ENCODE measurements around the gene XPNPEP3. TPM values are rescaled to one million over a fixed set of nuclear protein-coding genes. Genes with fewer than 3 reads are reported as not detected.

Gene XPNPEP3
- total and polyA plus RNA-seq, 3 experiments from 2014 or later, result 9.1 to 19.6 (median 18.7) TPM

DNA sequence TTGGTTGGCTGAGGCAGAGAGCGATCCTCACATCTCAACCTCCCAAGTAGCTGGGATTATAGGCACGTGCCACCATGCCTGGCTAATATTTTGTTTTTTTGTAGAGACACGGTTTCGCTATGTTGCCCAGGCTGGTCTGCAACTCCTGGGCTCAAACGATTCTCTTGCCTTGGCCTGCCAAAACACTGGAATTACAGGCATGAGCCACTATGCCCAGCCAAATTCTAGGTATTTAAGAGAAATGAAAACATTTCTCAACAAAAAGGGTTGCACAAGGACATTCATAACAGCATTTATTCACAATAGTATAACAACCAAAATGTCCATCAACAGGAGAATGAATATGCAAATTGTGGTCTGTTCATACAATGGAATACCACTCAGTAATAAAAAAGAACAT lies 62.5 kb downstream of the XPNPEP3 start:
- no peak overlapping the region for H3K27ac Mint-ChIP-seq
- Histone ChIP-seq H3K4me1 (ENCODE audit: insufficient read depth, low read length) (peaks cover 4% of the 10 kb centered on the region), H3K27ac (ENCODE audit: low read depth, low read length) (no peak overlapping the region), H3K27me3 (ENCODE audit: insufficient read depth, low read length, poor library complexity, severe bottlenecking) (no peaks in the 10 kb centered on the region), H3K9me3 (ENCODE audit: low read length) (no peaks in the 10 kb centered on the region), H3K36me3 (ENCODE audit: insufficient read depth, low read length) (peaks cover 4% of the 10 kb centered on the region), H3K4me3 (ENCODE audit: low read length) (no peak overlapping the region)
- ChIA-PET CTCF (interaction anchor here (1.0 to 6.1 kb wide), 2 partner anchors 9 to 318 kb away, joined by 3 to 66 read pairs; no protein-coding TSS in a partner anchor), POLR2A (no interaction called here)
- peaks cover 0 to 52% (median 11%) of the 10 kb centered on the region in 3 donors for H3K36me3 Mint-ChIP-seq
- no peaks in the 10 kb centered on the region for H3K9me3 Mint-ChIP-seq
- H3K4me3 Mint-ChIP-seq, result no peak overlapping the region
- H3K27me3 Mint-ChIP-seq, result no peaks in the 10 kb centered on the region
- no peak for DNase-seq
- peaks cover 4 to 5% (median 4%) of the 10 kb centered on the region in 3 donors for H3K4me1 Mint-ChIP-seq

GRCh38 chr22:40920526-40920925 lies 63.6 kb downstream of the XPNPEP3 start:
- H3K27ac Mint-ChIP-seq, result peak overlapping the region in 1 of 8 donors; percentile 29
- no peak overlapping the region for H3K4me3 ChIP-seq (ENCODE audit: low read length)
- no peaks in the 10 kb centered on the region for H3K27me3 Mint-ChIP-seq
- ChIA-PET CTCF (interaction anchor here (1.1 to 6.1 kb wide), 2 partner anchors 189 to 317 kb away, joined by 3 to 66 read pairs; no protein-coding TSS in a partner anchor), POLR2A (no interaction called here)
- H3K4me1 ChIP-seq (ENCODE audit: insufficient read depth, low read length), result peaks cover 4% of the 10 kb centered on the region
- peaks cover 4 to 5% (median 4%) of the 10 kb centered on the region in 3 donors for H3K4me1 Mint-ChIP-seq
- no peak overlapping the region for H3K27ac ChIP-seq (ENCODE audit: low read depth, low read length)
- H3K4me3 Mint-ChIP-seq, result no peak overlapping the region
- H3K9me3 Mint-ChIP-seq, result no peaks in the 10 kb centered on the region
- DNase-seq, result no peak
- peaks cover 11% of the 10 kb centered on the region for H3K36me3 ChIP-seq (ENCODE audit: insufficient read depth, low read length)
- H3K27me3 ChIP-seq (ENCODE audit: insufficient read depth, low read length, poor library complexity, severe bottlenecking), result no peaks in the 10 kb centered on the region
- no peaks in the 10 kb centered on the region for H3K9me3 ChIP-seq (ENCODE audit: low read length)
- peaks cover 0 to 57% (median 11%) of the 10 kb centered on the region in 3 donors for H3K36me3 Mint-ChIP-seq

GRCh38 chr22:40922484-40923303 lies 65.7 kb downstream of the XPNPEP3 start:
- peak overlapping the region in 6 of 7 donors; percentile 0 to 62 (median 20) for H3K4me3 Mint-ChIP-seq
- H3K27ac Mint-ChIP-seq, result peak overlapping the region in 6 of 8 donors; percentile 1 to 88 (median 74)
- ChIA-PET POLR2A (interaction anchor here (0.6 to 1.8 kb wide), 6 partner anchors 29 to 315 kb away, joined by 3 to 17 read pairs (median 8); partner anchors contain the start of genes EP300 and RBX1), CTCF (interaction anchor here (0.7 to 6.1 kb wide), 39 partner anchors 8 to 379 kb away, joined by 3 to 66 read pairs (median 4); partner anchors contain the start of genes EP300, RBX1, XPNPEP3 and ZC3H7B)
- H3K27me3 ChIP-seq (ENCODE audit: insufficient read depth, low read length, poor library complexity, severe bottlenecking), result no peaks in the 10 kb centered on the region
- H3K9me3 Mint-ChIP-seq, result no peaks in the 10 kb centered on the region
- H3K36me3 ChIP-seq (ENCODE audit: insufficient read depth, low read length), result peaks cover 11% of the 10 kb centered on the region
- H3K36me3 Mint-ChIP-seq, result peaks cover 7 to 63% (median 8%) of the 10 kb centered on the region in 3 donors
- no peaks in the 10 kb centered on the region for H3K9me3 ChIP-seq (ENCODE audit: low read length)
- no peak overlapping the region for H3K27ac ChIP-seq (ENCODE audit: low read depth, low read length)
- peaks cover 4% of the 10 kb centered on the region for H3K4me1 ChIP-seq (ENCODE audit: insufficient read depth, low read length)
- H3K27me3 Mint-ChIP-seq, result no peaks in the 10 kb centered on the region
- peaks cover 4 to 5% (median 4%) of the 10 kb centered on the region in 3 donors for H3K4me1 Mint-ChIP-seq
- no peak overlapping the region for H3K4me3 ChIP-seq (ENCODE audit: low read length)
- peak in 2 of 5 donors; percentile 54 to 61 for DNase-seq

GRCh38 chr22:40928657-40929056 lies 71.7 kb downstream of the XPNPEP3 start:
- H3K9me3 ChIP-seq (ENCODE audit: low read length), result no peaks in the 10 kb centered on the region
- Mint-ChIP-seq H3K36me3 (peaks cover 7 to 70% (median 9%) of the 10 kb centered on the region in 3 donors), H3K9me3 (no peaks in the 10 kb centered on the region), H3K27me3 (no peaks in the 10 kb centered on the region), H3K4me1 (no peaks in the 10 kb centered on the region), H3K27ac (no peak overlapping the region), H3K4me3 (no peak overlapping the region)
- DNase-seq, result no peak
- no peaks in the 10 kb centered on the region for H3K4me1 ChIP-seq (ENCODE audit: insufficient read depth, low read length)
- no peak overlapping the region for H3K27ac ChIP-seq (ENCODE audit: low read depth, low read length)
- H3K36me3 ChIP-seq (ENCODE audit: insufficient read depth, low read length), result peaks cover 12% of the 10 kb centered on the region
- H3K4me3 ChIP-seq (ENCODE audit: low read length), result no peak overlapping the region
- no peaks in the 10 kb centered on the region for H3K27me3 ChIP-seq (ENCODE audit: insufficient read depth, low read length, poor library complexity, severe bottlenecking)
- ChIA-PET POLR2A (no interaction called here), CTCF (interaction anchor here (1.0 to 3.0 kb wide), 2 partner anchors 9 to 309 kb away, joined by 3 to 10 read pairs; no protein-coding TSS in a partner anchor)

DNA sequence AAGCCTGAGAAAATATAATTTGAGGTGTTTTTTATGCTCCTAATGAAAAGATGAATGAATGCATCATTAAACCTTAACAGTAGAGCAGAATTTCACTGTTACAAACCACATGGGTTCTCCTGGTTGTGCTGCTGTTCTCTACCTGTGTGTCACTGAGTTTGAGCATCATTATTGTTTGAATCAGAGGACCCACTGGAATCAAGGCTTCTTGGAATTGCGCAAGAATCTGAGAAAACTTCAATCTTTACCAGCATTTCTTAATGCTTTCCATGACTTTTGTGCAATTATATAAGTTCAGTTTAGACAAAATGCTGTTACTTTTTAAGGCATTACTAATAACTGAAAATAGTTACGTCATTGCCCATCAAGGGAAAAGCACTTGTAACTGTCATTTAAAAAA lies 75.4 kb downstream of the XPNPEP3 start:
- H3K27ac ChIP-seq (ENCODE audit: low read depth, low read length), result no peak overlapping the region
- Mint-ChIP-seq H3K4me1 (no peaks in the 10 kb centered on the region), H3K36me3 (peaks cover 0 to 41% (median 4%) of the 10 kb centered on the region in 3 donors), H3K4me3 (no peak overlapping the region), H3K27ac (no peak overlapping the region), H3K9me3 (no peaks in the 10 kb centered on the region), H3K27me3 (no peaks in the 10 kb centered on the region)
- ChIA-PET CTCF (interaction anchor here (1.7 kb wide), 1 partner anchor 305 kb away, joined by 3 read pairs; no protein-coding TSS in a partner anchor), POLR2A (interaction anchor here (0.7 kb wide), 1 partner anchor 1025 kb away, joined by 4 read pairs; no protein-coding TSS in a partner anchor)
- no peaks in the 10 kb centered on the region for H3K4me1 ChIP-seq (ENCODE audit: insufficient read depth, low read length)
- peaks cover 3% of the 10 kb centered on the region for H3K36me3 ChIP-seq (ENCODE audit: insufficient read depth, low read length)
- H3K4me3 ChIP-seq (ENCODE audit: low read length), result no peak overlapping the region
- H3K27me3 ChIP-seq (ENCODE audit: insufficient read depth, low read length, poor library complexity, severe bottlenecking), result no peaks in the 10 kb centered on the region
- DNase-seq, result no peak
- no peaks in the 10 kb centered on the region for H3K9me3 ChIP-seq (ENCODE audit: low read length)

DNA sequence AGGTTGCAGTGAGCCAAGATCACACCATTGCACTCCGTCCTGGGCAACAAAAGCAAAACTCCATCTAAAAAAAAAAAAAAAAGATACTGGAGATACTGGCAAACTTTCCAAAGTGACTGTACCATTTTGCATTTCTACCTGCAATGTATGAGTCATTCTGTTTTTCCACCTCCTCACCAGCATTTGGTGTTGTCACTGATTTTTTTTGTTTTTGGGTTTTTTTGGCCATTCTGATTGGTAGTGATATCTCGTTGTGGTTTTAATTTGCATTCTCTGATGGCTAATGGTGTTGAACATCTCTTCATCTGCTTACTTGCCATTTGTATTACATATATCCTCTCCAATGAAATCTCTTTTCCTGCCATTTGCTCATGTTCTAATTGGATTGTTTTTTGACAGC lies 82.3 kb downstream of the XPNPEP3 start:
- ChIA-PET CTCF (no interaction called here), POLR2A (no interaction called here)
- no peak overlapping the region for H3K4me3 ChIP-seq (ENCODE audit: low read length)
- Mint-ChIP-seq H3K27me3 (no peaks in the 10 kb centered on the region), H3K9me3 (no peaks in the 10 kb centered on the region), H3K4me1 (peaks cover 4 to 6% (median 5%) of the 10 kb centered on the region in 3 donors), H3K4me3 (no peak overlapping the region), H3K27ac (peak overlapping the region in 2 of 8 donors; percentile 8 to 28), H3K36me3 (peaks cover 0 to 2% (median 0%) of the 10 kb centered on the region in 3 donors)
- no peak overlapping the region for H3K27ac ChIP-seq (ENCODE audit: low read depth, low read length)
- no peaks in the 10 kb centered on the region for H3K27me3 ChIP-seq (ENCODE audit: insufficient read depth, low read length, poor library complexity, severe bottlenecking)
- H3K4me1 ChIP-seq (ENCODE audit: insufficient read depth, low read length), result no peaks in the 10 kb centered on the region
- no peaks in the 10 kb centered on the region for H3K36me3 ChIP-seq (ENCODE audit: insufficient read depth, low read length)
- DNase-seq, result no peak
- no peaks in the 10 kb centered on the region for H3K9me3 ChIP-seq (ENCODE audit: low read length)

DNA sequence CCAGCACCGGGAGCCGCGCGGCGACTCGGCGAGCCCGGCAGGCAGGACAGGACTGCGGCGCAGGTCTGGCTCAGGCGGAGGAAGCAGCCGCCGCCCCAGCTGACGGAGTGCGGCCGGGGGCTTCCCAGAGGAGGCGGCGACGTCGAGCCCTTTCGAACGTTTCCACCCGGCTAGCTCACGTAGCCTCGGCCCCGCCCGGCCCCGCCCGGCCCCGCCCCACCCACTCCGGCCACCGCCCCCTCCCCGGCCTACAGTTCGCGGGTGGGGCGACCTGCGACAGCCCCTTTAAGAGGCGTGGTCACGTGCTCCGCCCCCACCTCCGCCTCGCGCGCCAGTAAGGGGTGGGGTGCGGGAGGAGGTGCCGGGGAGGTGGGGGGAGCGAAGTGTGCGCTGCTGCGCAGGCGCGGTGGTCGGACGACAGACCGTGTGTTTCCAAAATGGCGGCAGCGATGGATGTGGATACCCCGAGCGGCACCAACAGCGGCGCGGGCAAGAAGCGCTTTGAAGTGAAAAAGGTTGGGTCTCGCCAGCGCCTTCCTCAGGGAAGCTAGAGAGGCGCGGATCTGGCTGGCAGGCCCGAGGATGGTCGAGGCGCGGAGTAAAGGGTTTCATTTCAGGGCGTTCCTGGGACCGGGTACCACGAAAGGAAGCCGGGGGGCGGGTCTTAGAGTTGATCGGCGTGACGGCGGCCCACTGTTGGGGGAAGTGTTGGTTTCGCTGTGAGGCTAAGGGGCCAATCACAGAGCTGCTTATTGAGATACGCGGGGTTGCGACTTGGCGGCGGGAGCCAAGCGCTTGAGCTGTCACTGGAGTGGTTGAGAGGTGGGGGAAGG lies 94.2 kb downstream of the XPNPEP3 start, which contains the start of gene RBX1:
RBX1 (plus strand) TSS at position 417 of the 833 bp plus-strand sequence; CDS start at position 438, 21 bp downstream.
- ChIA-PET CTCF (interaction anchor here (0.7 to 1.6 kb wide), 7 partner anchors 28 to 350 kb away, joined by 3 to 10 read pairs (median 4); partner anchors contain the start of genes EP300 and ZC3H7B), POLR2A (interaction anchor here (0.6 to 3.5 kb wide), 14 partner anchors 22 to 569 kb away, joined by 3 to 78 read pairs (median 5); partner anchors contain the start of genes EP300, PHF5A, RANGAP1 and ST13)
- H3K27ac ChIP-seq (ENCODE audit: low read depth, low read length), result peak within 1 kb of the TSS; percentile 98
- H3K9me3 ChIP-seq (ENCODE audit: low read length), result no peaks in the 10 kb centered on the region
- peaks cover 20% of the 10 kb centered on the region for H3K4me1 ChIP-seq (ENCODE audit: insufficient read depth, low read length)
- Mint-ChIP-seq H3K9me3 (peaks cover 0 to 2% (median 0%) of the 10 kb centered on the region in 5 donors), H3K4me1 (peaks cover 31 to 48% (median 46%) of the 10 kb centered on the region in 3 donors), H3K36me3 (peaks cover 0 to 40% (median 4%) of the 10 kb centered on the region in 3 donors), H3K4me3 (peak within 1 kb of the TSS; percentile 92 to 100 (median 98)), H3K27me3 (peaks cover 0 to 6% of the 10 kb centered on the region in 2 donors), H3K27ac (peak within 1 kb of the TSS; percentile 93 to 100 (median 99))
- peak; percentile 98 to 100 (median 99) for DNase-seq
- no peaks in the 10 kb centered on the region for H3K27me3 ChIP-seq (ENCODE audit: insufficient read depth, low read length, poor library complexity, severe bottlenecking)
- H3K36me3 ChIP-seq (ENCODE audit: insufficient read depth, low read length), result peaks cover 8% of the 10 kb centered on the region
- peak within 1 kb of the TSS; percentile 81 for H3K4me3 ChIP-seq (ENCODE audit: low read length)

Data from CD8-positive, alpha-beta memory T cell (primary cell).